ENCODE results near the gene TMEM117.

The TMEM117 gene

GRCh38 chr12:44336577-44336976 lies 500.7 kb downstream of the TMEM117 start:
- TF ChIP-seq CTCF (IDR thresholded peaks at IDR 0.05; ENCODE audit: low read depth, low read length), result no peak

DNA sequence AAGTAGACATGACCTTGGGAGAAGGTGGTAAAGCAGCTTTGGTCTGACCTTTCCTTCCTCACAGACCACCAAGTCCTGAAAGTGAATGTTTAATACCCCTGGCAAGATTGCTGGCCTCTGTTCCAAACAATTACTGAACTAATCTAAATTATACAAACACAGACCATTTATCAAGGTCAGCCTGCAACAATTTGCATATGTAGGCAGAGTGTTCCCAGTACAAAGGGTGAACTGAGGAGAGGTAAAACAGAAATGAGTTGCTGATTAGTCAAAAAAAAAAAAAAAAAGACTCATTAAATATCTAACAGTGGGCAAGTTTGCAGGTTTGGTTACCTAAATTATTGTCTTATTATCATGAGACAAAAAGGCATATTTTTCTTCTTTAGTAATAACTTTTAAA lies 506.5 kb downstream of the TMEM117 start:
- TF ChIP-seq CTCF (IDR thresholded peaks at IDR 0.05; ENCODE audit: low read depth, low read length), result no peak
- H3K4me3 ChIP-seq (ENCODE audit: low read depth, low read length), result no peak overlapping the region

More at GRCh38 chr12:44336577-44336976, 500.7 kb downstream of the TMEM117 start:
- H3K4me3 ChIP-seq (ENCODE audit: low read depth, low read length), result no peak overlapping the region

- no peak for TF ChIP-seq CTCF (IDR thresholded peaks at IDR 0.05; ENCODE audit: low read depth, low read length)
Observed at GRCh38 chr12:44347145-44347544, 511.3 kb downstream of the TMEM117 start.

DNA sequence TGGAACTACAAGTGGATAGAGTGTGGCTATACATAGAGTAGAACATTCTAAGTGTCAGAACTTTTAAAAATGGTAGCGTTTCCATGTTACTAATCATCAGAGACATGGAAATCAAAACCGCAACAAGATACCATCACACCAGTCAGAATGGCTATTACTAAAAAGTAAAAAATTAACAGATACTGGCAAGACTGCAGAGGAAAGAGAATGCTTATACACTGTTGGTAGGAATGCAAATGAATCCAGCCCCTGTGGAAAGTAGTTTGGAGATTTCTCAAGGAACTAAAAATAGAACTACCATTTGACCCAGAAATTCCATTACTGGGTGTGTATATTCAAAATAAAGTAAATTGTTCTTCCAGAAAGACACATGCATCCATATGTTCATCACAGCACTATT lies 521.6 kb downstream of the TMEM117 start:
- H3K4me3 ChIP-seq (ENCODE audit: low read depth, low read length), result no peak overlapping the region
- no peak for TF ChIP-seq CTCF (IDR thresholded peaks at IDR 0.05; ENCODE audit: low read depth, low read length)

More at GRCh38 chr12:44347145-44347544, 511.3 kb downstream of the TMEM117 start:
- no peak overlapping the region for H3K4me3 ChIP-seq (ENCODE audit: low read depth, low read length)

GRCh38 chr12:44358636-44359035 lies 522.8 kb downstream of the TMEM117 start:
- TF ChIP-seq CTCF (IDR thresholded peaks at IDR 0.05; ENCODE audit: low read depth, low read length), result no peak
- H3K4me3 ChIP-seq (ENCODE audit: low read depth, low read length), result no peak overlapping the region

GRCh38 chr12:44362947-44363346 lies 527.1 kb downstream of the TMEM117 start:
- TF ChIP-seq CTCF (IDR thresholded peaks at IDR 0.05; ENCODE audit: low read depth, low read length), result no peak
- no peak overlapping the region for H3K4me3 ChIP-seq (ENCODE audit: low read depth, low read length)

DNA sequence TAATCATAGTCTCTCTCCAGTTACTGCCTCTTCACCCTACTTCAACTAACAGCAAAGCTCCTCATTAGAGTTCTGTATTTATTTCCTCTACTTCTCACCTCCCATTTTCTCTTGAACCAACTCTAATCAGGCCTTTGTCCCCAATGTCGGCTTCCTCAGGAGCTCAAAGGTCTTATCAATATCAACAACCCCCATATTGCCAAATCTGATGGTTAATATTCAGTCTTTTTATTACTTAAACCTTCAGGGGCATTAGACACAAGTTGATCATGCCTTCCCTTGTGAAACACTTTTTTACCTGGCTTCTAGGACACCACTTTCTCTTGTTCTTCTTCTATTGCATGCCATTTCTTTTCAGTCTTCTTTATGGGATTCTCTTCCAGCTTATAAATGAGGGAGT lies 531.3 kb downstream of the TMEM117 start:
- no peak for TF ChIP-seq CTCF (IDR thresholded peaks at IDR 0.05; ENCODE audit: low read depth, low read length)
- H3K4me3 ChIP-seq (ENCODE audit: low read depth, low read length), result no peak overlapping the region

Data from WI38 (cell line).